ENCODE measurements around the gene OR4S2.

OR4S2 gene, protein sequence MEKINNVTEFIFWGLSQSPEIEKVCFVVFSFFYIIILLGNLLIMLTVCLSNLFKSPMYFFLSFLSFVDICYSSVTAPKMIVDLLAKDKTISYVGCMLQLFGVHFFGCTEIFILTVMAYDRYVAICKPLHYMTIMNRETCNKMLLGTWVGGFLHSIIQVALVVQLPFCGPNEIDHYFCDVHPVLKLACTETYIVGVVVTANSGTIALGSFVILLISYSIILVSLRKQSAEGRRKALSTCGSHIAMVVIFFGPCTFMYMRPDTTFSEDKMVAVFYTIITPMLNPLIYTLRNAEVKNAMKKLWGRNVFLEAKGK

GRCh38 chr11:55648027-55648426, at the start of gene OR4S2:
TSS of gene OR4S2 (plus strand) at chr11:55648327. CDS start at chr11:55650904, 2,577 bp downstream.
- DNase-seq (ENCODE audit: low read depth): no peak

- no peak for DNase-seq (ENCODE audit: low read depth)
Measured at GRCh38 chr11:55607545-55607944, 40.6 kb upstream of the OR4S2 start, which contains the start of gene OR4C11. TSS of gene OR4C11 (minus strand) at chr11:55607645. CDS start at chr11:55604373, 3,272 bp downstream.

- no peak for DNase-seq (ENCODE audit: low read depth)
Measured at GRCh38 chr11:55624531-55624930, 23.6 kb upstream of the OR4S2 start.

DNA sequence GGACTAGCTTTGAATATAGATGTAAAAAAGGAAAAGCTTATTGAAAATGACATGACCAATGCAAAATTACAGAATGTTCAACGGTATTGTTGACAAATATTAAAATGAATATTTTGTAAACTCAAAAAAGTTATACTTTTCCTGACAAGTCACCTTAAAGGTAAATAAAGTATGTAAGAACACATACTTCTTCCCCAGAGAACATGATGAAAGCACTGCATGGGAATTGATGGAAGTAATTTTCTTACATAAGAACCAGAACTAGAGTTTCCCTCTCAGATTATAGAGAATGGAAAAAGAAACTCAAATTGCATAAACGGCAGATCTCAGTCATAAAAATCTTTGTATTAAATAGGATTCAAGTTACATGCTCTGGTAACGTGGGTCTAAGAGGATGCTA, 13.3 kb upstream of the OR4S2 start, which contains the start of gene OR4P4:
Gene OR4P4 (plus strand): TSS at position 301 of the 400 bp plus-strand sequence.
- no peak for DNase-seq (ENCODE audit: low read depth)

GRCh38 chr11:55652560-55652959, 4.4 kb downstream of the OR4S2 start:
- no peak for DNase-seq (ENCODE audit: low read depth)

DNA sequence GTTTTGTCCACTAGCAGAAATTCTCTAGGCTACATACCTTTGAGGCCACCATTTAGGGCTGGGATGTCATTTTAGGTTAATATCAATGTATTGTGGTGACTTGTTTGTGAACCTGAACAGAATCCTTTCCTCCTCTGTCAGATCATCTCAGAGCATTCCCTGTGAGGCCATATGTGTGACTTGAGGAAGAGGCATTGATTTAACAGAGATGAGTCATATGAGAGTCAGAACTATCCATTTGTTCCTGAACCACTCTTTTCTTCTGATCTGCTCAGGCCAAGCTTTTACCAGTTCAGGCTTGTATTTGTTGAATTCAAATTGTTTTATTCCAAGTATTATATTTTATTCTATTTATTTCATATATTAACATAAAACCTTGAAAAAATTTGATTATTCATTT, 7.0 kb downstream of the OR4S2 start:
- DNase-seq (ENCODE audit: low read depth): no peak

GRCh38 chr11:55658031-55658573, 10.0 kb downstream of the OR4S2 start:
- no peak for DNase-seq (ENCODE audit: low read depth)

- DNase-seq (ENCODE audit: low read depth): no peak
Measured at GRCh38 chr11:55658608-55659007, 10.5 kb downstream of the OR4S2 start.

GRCh38 chr11:55661901-55662300, 13.8 kb downstream of the OR4S2 start, which contains the start of gene OR4C6:
TSS of gene OR4C6 (plus strand) at chr11:55662201. CDS start at chr11:55665167, 2,966 bp downstream.
- no peak for DNase-seq (ENCODE audit: low read depth)

- no peak for DNase-seq (ENCODE audit: low read depth)
Measured at GRCh38 chr11:55669376-55669775, 21.2 kb downstream of the OR4S2 start.

- DNase-seq (ENCODE audit: low read depth): no peak
Measured at GRCh38 chr11:55673860-55674259, 25.7 kb downstream of the OR4S2 start.

DNA sequence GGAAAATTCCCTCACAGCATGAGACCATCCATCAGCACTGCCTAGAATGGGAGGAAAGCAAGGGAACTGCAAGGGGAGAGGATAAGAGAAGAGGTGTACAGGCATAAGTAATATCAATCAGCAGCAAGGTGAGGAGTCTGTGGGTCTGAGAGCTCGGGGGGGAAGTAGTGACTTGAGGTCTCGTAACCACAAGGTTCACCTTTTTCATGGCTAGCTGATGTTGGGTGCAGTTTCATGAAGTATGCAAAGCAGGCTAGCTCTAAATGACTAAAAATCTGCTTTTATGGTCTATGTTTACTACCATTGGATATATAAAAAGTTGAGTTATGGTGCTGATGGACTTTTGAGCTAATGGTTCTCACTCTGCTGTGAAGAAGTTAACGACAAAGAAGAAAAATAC, 49.7 kb downstream of the OR4S2 start:
- DNase-seq (ENCODE audit: low read depth): no peak

DNA sequence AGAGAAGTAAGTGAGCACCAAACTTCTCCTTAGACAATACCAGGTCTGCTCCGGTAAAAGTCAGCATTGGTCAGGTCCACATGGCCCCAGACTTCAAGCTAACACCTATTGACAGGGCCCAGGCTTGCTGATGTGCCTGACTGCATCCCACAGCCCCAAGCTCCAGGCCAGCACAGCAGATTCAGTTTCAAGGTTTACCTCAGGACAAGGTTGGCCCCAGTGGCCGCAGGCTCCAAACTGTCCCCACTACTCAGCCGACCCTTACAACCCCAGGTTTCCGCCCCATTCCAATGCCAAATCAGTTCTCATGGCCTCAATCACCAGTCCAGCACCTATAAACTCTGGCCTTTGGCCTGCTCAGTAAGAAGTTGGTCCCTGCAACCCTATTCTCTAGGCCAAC, 53.3 kb downstream of the OR4S2 start:
- no peak for DNase-seq (ENCODE audit: low read depth)
